Myocyte (in vitro differentiated cells): Measurements from ENCODE around the gene MACF1. TPM values are rescaled to one million over a fixed set of nuclear protein-coding genes. Genes with fewer than 3 reads are reported as not detected.

Experiments used
- DNase-seq: peaks from one replicate; pipeline ENCODE4 v3.0.0-alpha.2; 2012; ENCODE audit warnings: low read depth
- total RNA-seq: library from RNA; depleted of rRNA; stranded (reverse); fragments of >200 nt; gene quantifications from 2 replicates; pipeline ENCODE4 v1.2.3, GENCODE V29; 2014

The MACF1 gene
- total RNA-seq, 1 donor from 2014 or later: 803 TPM

DNA sequence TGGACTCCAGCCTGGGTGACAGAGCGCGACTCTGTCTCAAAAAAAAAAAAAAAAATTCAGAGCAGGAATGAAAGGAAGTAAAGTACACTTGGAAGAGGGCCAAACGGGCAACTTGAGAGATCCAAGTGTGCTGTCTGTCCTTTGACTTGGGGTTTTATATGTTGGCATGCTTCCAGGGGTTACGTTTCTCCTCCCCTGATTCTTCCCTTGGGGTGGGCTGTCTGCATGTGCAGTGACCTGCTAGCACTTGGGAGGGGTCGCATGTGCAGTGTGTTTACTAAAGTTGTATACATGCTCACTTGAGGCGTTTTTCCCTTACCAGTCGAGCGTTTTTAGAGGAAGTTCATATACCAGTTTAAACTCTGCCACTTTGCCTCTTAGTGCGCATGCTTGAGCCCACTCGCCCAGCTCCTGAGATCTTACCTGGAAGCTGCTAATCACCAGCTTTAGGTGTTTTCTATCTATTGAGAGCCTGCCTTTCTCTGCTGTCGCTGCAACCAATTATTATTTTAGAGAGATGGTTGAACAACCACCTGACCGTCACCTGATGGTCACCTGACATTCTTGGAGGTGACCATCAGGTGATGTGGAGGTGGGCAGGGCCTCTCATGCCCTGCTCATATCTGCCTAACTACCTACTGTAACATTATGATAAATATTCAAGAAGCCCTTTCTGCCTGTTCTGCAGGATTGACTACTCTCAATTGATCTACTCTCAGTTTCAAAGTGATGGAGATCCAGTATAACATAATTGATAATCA lies 140.1 kb downstream of the MACF1 start:
- peak; percentile 19 for DNase-seq

- peak; percentile 21 for DNase-seq
These were observed 142.4 kb downstream of the MACF1 start for GRCh38 chr1:39346872-39347271.

DNA sequence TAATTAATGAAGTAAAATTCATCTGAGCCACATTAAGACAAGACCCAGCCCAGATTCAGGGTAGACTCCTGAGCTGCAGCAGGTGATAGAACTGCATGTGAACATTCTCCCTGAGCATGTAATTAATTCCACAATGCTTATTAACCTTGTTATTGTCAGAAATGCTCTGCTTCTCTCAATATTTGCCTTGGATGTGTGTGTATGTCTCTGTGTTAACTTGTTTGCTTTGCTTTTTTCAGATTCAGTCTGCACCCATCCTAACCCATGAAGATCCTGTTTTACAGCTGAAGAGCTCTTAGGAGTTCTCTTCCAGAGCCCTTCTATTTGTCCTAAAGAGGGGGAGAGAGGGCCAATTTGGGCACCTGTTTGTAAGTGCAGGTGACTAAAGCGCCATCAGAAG lies 143.8 kb downstream of the MACF1 start:
- no peak for DNase-seq

DNA sequence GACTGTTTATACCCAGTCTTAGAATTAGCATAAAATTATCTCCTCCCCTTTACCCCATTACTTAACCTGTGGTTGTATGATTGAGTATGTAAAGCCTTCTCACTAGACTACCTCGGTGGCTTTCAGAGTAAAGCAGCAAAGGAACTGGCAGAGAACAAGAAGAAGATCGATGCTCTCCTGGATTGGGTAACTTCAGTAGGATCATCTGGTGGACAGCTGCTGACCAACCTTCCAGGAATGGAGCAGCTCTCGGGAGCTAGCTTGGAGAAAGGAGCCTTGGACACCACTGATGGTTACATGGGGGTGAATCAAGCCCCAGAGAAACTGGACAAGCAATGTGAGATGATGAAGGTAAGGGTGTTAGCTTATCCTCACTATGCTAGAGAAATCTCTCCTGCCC lies 148.4 kb downstream of the MACF1 start:
- peak; percentile 17 for DNase-seq

- no peak for DNase-seq
These were observed 150.1 kb downstream of the MACF1 start for GRCh38 chr1:39354572-39354971.

DNA sequence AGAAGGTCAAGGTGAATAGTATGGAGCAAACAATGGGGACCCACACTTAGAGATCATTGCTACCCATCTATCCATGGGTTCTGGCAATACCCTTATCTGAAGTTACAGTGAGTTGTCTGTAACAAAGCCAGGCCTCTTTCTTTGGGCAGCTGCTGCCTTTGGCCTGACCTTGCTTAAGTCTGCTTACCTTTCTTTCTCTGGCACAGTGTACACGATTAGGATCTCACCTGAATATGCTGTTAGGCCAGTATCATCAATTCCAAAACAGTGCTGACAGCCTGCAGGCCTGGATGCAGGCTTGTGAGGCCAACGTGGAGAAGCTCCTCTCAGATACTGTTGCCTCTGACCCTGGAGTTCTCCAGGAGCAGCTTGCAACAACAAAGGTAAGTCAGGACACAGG lies 154.0 kb downstream of the MACF1 start:
- DNase-seq: no peak

DNA sequence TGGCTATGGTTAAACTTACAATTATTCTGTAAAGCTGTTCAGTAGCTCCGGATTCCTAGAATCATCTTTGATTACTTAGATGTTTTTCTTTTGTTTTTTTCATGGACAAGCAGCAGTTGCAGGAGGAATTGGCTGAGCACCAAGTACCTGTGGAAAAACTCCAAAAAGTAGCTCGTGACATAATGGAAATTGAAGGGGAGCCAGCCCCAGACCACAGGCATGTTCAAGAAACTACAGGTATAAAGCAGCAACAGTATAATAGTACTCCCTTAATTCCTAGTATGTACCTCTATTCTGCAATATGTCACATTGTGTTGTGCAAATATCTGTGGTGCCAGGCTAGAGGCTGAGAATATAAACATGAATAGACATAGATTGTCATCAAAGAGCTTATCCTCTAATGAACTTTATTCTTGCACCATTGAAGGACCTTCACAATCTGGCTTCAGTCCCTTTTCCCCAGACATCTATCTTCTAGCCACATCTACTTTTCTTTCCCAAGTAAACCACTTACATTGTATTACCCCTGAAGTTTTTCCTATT lies 154.6 kb downstream of the MACF1 start:
- DNase-seq: no peak

DNA sequence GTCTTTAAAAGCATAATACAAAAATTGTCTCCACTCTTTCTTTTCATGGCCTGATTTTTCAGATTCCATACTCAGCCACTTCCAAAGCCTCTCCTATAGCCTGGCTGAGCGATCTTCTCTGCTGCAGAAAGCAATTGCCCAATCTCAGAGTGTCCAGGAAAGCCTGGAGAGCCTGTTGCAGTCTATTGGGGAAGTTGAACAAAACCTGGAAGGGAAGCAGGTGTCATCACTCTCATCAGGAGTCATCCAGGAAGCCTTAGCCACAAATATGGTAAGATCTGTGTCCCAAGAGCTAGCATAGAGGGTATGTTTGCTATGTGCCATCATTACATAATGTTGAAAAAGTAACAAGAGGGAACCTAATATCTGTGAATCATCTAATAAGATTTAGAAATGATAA lies 156.2 kb downstream of the MACF1 start:
- DNase-seq: no peak

GRCh38 chr1:39361446-39361845 lies 157.0 kb downstream of the MACF1 start:
- DNase-seq: no peak

DNA sequence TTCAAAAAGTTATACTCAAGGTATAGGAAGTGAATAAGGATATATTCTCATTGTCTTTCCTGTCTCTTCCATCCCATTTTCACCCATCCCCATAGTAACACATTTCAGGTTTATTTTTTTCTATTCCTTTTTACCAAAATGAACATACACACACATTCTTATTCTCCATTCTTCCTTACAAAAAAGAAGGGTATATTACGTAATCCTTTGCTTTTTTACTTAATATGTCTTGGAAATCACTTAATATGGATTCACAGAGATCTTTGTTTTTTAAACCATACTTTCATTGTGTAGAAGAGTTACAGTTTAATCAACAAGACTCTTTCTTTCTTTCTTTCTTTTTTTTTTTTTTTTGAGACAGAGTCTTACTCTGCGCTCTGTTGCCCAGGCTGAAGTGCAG lies 158.8 kb downstream of the MACF1 start:
- DNase-seq: no peak

DNA sequence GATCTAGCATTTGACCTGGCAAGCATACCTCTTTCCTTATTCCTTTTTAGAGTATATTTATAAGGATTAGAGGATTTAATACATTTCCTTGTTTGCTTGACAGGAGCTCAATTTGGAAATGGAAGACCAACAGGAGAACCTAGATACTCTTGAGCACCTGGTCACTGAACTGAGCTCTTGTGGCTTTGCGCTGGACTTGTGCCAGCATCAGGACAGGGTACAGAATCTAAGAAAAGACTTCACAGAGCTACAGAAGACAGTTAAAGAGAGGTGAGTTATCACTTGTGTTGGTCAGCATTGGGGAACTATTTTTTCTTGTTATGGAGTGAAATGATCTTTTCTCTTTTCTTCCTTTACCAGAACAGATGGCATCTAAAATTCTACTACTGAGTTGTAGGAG lies 163.6 kb downstream of the MACF1 start:
- DNase-seq: peak; percentile 65

DNA sequence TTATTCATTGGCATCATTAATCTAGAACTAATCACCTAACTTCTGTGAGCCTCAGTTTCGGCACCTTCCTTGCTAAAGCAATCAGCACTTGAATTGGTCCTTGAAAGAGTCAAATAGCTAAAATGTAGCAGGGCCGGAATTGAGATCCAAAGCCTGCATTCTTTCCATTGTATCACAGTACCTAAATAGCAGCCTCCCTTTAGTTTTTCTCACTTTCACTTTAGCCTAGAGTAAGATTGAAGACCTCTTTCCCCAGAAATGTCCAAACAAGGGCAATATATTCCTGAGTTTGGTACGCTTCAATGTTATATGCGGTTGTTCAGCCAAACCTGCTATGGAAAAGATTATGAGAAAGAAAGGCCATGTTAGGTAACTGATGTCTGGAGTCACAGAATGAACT lies 165.1 kb downstream of the MACF1 start:
- DNase-seq: no peak

DNA sequence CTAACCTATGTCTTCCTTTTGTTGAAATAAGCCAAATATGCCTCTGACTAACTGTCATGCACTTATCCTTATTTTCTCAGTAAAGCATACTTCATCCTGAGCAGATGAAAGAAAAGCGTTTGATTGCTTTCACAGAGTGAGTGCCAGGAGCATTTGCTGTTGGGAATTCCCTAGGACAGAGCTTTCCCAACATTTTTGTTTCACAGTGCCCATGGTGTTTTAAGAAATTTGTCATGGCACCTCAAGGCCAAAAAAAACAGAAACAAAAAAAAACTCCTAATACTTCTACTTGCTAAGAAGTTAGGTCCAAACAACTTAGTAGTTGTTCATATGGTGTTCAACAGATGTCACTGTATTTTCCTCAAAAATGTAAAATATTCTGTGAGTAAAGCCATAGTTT lies 166.1 kb downstream of the MACF1 start:
- peak; percentile 49 for DNase-seq

DNA sequence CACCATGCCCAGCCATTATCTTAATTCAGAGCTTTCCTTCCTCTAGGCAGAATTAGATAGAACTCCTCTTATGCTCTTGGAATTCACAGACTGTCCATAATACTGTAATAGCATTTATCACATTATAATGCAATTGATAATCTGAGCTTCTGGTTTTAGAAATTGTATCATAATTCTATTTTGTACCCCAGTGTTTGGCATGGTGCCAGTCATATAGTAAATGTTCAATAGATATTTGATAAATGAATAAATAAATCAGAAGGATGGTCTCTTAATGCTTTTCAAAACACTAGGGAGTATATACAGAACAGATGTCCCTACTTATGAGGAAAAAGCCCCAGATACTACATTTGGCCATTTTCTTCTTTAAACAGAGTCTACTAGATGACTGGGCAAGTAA lies 167.6 kb downstream of the MACF1 start:
- DNase-seq: no peak

DNA sequence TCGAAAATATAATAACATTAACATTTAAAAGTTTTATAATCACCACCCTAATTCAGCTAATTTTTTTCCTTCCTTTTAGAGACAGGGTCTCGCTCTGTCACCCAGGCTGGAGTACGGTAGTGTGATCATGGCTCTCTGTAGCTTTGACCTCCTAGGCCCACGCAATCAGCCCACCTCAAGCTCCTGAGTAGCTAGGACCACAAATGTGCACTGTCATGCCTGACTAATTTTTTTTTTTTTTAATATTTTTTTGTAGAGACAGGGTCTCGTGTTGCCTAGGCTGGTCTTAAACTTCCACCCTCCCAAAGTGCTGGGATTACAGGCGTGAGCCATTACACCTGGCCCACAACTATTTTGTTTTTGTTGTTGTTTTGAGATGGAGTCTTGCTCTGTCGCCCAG lies 172.2 kb downstream of the MACF1 start:
- DNase-seq: no peak

DNA sequence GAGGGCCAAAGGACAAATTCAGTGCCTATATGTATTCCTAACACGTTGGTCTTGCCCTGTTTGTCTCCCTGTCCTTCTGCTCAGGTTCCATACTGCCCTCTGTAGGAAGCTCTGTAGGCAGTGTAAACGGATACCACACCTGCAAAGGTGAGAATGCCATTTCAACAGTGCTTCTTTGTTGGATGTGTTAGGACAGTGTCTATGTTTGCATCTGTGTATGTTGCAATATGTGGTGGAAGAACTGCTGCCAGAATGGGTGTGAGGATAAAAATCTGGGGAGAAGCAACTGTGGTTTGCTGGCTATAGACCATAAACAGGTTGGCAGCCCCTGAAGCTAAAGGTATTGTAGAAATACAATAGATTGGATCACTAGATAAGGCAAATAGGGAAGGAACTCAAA lies 173.9 kb downstream of the MACF1 start:
- no peak for DNase-seq

DNA sequence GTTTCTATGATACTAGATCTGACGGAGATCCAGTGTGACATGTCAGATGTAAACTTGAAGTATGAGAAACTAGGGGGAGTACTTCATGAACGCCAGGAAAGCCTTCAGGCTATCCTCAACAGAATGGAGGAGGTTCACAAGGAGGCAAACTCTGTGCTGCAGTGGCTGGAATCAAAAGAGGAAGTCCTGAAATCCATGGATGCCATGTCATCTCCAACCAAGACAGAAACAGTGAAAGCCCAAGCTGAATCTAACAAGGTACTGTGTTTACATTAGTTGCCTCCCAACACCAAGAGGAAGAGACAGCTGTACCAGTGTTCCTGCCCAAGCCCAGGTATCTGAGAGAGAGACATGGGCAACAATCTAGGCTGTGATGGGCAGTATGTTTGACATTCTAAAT lies 174.7 kb downstream of the MACF1 start:
- no peak for DNase-seq

- DNase-seq: no peak
These were observed 175.5 kb downstream of the MACF1 start for GRCh38 chr1:39380036-39380435.

GRCh38 chr1:39381839-39382238 lies 177.3 kb downstream of the MACF1 start:
- peak; percentile 36 for DNase-seq

- DNase-seq: no peak
These were observed 179.8 kb downstream of the MACF1 start for GRCh38 chr1:39384305-39384704.

GRCh38 chr1:39385067-39385988 lies 180.8 kb downstream of the MACF1 start:
- DNase-seq: no peak

- DNase-seq: no peak
These were observed 182.5 kb downstream of the MACF1 start for GRCh38 chr1:39386997-39387396.
